ENCODE measurements around the gene SKI.

SKI gene

DNA sequence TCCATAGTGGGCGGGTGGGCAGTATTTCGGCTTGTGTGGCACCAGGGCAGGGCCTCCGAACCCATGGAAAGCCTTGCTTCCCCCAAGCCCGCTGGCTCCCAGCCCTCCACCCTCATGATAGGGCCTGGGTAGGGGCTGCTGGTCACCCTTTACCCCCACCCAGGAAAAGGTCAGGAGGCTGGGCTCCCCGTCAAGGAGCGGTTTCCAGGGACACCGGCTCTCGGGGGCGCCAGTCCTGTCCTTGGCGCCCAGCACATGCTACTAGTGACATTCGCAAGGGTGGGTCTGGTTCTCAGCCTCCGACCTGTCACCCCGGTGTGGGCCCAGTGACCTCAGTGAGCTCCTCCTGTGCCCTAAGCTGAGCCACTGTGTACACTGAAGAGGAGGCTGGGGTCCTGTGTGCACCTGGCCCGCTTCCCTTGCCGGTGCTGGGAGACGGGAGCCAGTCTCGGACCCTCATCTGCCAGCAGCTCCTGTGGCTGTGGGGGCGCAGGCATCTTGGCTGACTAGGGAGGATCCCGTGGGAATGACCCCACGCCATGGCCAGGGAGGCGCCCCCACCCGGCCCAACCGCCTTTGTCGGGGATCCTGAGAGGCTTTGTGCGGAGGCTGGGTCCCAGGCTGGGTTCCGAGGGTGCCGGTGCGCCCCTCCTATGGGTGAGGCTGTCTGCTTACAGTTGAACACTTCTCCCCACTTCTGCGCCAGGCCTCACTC lies 54.6 kb downstream of the SKI start:
- no peak overlapping the region for H3K9ac ChIP-seq (ENCODE audit: low read length)
- no peak overlapping the region for H2AFZ ChIP-seq (ENCODE audit: low read length)
- H3K9me3 ChIP-seq (replicated peaks; ENCODE audit: insufficient read depth, low read length), result no peaks in the 10 kb centered on the region
- H4K20me1 ChIP-seq (ENCODE audit: insufficient read depth, low read length), result no peaks in the 10 kb centered on the region
- TF ChIP-seq EZH2 (optimal IDR thresholded peaks at IDR 0.05; ENCODE audit: low read depth, low read length), result no peak
- TF ChIP-seq, protein P1, sequence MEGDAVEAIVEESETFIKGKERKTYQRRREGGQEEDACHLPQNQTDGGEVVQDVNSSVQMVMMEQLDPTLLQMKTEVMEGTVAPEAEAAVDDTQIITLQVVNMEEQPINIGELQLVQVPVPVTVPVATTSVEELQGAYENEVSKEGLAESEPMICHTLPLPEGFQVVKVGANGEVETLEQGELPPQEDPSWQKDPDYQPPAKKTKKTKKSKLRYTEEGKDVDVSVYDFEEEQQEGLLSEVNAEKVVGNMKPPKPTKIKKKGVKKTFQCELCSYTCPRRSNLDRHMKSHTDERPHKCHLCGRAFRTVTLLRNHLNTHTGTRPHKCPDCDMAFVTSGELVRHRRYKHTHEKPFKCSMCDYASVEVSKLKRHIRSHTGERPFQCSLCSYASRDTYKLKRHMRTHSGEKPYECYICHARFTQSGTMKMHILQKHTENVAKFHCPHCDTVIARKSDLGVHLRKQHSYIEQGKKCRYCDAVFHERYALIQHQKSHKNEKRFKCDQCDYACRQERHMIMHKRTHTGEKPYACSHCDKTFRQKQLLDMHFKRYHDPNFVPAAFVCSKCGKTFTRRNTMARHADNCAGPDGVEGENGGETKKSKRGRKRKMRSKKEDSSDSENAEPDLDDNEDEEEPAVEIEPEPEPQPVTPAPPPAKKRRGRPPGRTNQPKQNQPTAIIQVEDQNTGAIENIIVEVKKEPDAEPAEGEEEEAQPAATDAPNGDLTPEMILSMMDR (IDR thresholded peaks at IDR 0.05; ENCODE audit: low read length), result no peak
- TF ChIP-seq EZH2phosphoT487 (IDR thresholded peaks at IDR 0.05; ENCODE audit: low read length), result no peak
- no peak overlapping the region for H3K4me3 ChIP-seq (ENCODE audit: low read length)
- no peak for DNase-seq
- no peak overlapping the region for H3K27ac ChIP-seq (ENCODE audit: low read length)
- no peaks in the 10 kb centered on the region for H3K4me1 ChIP-seq (ENCODE audit: low read length)
- H3K27me3 ChIP-seq (replicated peaks; ENCODE audit: insufficient read depth, low read length), result no peaks in the 10 kb centered on the region
- H3F3A ChIP-seq (ENCODE audit: insufficient read depth, low read length), result no peaks in the 10 kb centered on the region
- no peak overlapping the region for H3K4me2 ChIP-seq (ENCODE audit: low read depth, low read length)
- no peaks in the 10 kb centered on the region for H3K9me2 ChIP-seq (replicated peaks; ENCODE audit: insufficient read depth, low read length)
- no peaks in the 10 kb centered on the region for H3K79me2 ChIP-seq (ENCODE audit: low read length)
- H3K36me3 ChIP-seq (replicated peaks; ENCODE audit: insufficient read depth, low read length), result no peaks in the 10 kb centered on the region

DNA sequence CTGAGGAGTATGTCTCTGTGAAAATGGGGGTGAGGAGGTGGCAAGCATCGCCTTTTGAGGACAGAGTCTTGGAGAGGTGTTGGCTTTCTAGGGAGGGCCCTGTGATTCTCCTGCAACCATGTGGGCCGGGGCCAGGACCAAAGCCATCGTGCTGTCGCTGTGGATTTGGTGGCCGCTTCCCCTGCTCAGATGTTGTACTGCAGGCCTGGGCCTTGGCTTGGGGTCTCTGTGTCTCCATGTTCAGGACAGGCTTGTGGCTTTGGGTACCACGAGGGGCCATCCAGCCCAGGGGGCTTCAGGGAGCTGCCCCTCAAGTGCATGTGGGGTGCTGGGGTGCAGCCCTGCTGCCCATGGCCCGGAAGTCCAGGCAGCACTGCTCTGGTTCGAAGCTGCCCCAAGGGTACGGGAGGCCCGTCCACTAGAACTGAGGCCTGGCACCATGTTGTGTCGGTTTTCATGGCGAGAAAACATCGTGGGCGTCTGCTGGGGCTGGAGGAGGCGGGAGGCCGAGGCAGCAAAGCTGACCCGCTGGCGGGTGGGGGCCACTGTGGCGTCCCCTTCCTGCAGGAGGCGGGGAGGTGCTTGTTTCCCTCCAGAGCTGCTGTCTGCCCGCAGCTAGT lies 55.4 kb downstream of the SKI start:
- H3K79me2 ChIP-seq (ENCODE audit: low read length), result peaks cover 3% of the 10 kb centered on the region
- no peaks in the 10 kb centered on the region for H3K27me3 ChIP-seq (replicated peaks; ENCODE audit: insufficient read depth, low read length)
- no peaks in the 10 kb centered on the region for H3K9me2 ChIP-seq (replicated peaks; ENCODE audit: insufficient read depth, low read length)
- H3K4me3 ChIP-seq (ENCODE audit: low read length), result no peak overlapping the region
- no peaks in the 10 kb centered on the region for H3K9me3 ChIP-seq (replicated peaks; ENCODE audit: insufficient read depth, low read length)
- no peaks in the 10 kb centered on the region for H3K36me3 ChIP-seq (replicated peaks; ENCODE audit: insufficient read depth, low read length)
- no peak overlapping the region for H3K27ac ChIP-seq (ENCODE audit: low read length)
- DNase-seq, result no peak
- H2AFZ ChIP-seq (ENCODE audit: low read length), result no peak overlapping the region
- H3K4me1 ChIP-seq (ENCODE audit: low read length), result no peaks in the 10 kb centered on the region
- TF ChIP-seq, protein P1 (IDR thresholded peaks at IDR 0.05; ENCODE audit: low read length), result no peak
- TF ChIP-seq EZH2 (optimal IDR thresholded peaks at IDR 0.05; ENCODE audit: low read depth, low read length), result no peak
- TF ChIP-seq EZH2phosphoT487 (IDR thresholded peaks at IDR 0.05; ENCODE audit: low read length), result no peak
- H4K20me1 ChIP-seq (ENCODE audit: insufficient read depth, low read length), result no peaks in the 10 kb centered on the region
- H3K4me2 ChIP-seq (ENCODE audit: low read depth, low read length), result no peak overlapping the region
- no peaks in the 10 kb centered on the region for H3F3A ChIP-seq (ENCODE audit: insufficient read depth, low read length)
- no peak overlapping the region for H3K9ac ChIP-seq (ENCODE audit: low read length)

DNA sequence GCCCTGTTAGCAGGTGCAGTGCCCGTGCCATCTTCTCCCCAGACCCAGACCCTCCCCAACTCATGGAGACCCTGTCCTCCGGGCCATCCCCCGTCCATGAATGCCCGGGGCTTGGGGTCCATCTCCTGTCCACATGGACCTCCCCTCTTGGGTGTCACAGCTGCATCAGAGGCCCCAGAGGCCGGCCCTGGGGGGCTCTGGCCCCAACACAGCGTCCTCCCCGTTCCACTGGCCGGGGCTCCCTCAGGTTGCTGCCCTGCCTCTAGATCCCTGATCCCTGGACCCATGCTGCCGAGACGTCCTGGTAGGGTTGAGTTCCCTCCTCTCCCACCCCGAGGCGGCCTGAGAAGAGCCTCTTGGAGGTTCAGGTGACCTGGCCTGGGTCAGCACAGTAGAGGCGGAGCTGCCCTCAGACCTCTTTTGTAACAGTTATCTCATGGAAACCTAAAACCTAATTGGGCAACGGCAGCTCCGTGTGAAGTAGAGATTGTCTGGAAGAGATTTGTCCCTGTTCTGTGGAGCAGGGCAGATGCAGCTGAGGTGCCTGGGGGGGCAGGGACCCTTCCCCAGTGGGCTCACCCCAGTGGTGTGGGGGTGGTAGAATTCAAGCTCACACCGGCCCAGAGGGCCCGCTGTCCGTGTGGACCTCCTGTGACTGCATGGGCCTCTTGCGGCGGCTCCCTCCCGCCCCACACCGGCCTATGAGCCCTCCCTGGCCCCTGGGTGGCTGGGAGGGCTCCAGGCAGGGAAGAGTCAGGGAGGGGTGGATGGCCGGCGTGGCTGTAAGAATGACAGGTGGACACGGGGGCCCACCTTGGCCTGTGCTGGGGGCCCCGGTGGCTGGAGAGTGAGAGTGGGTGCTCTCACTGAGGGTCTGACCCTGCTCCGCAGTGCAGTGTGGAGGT lies 56.1 kb downstream of the SKI start:
- Histone ChIP-seq H3F3A (ENCODE audit: insufficient read depth, low read length) (no peaks in the 10 kb centered on the region), H3K27me3 (replicated peaks; ENCODE audit: insufficient read depth, low read length) (no peaks in the 10 kb centered on the region), H3K79me2 (ENCODE audit: low read length) (peaks cover 6% of the 10 kb centered on the region), H3K27ac (ENCODE audit: low read length) (no peak overlapping the region), H3K4me3 (ENCODE audit: low read length) (no peak overlapping the region), H3K4me2 (ENCODE audit: low read depth, low read length) (no peak overlapping the region), H4K20me1 (ENCODE audit: insufficient read depth, low read length) (no peaks in the 10 kb centered on the region; the same call in 1 of the 2 replicates), H3K9ac (ENCODE audit: low read length) (no peak overlapping the region), H3K9me3 (replicated peaks; ENCODE audit: insufficient read depth, low read length) (no peaks in the 10 kb centered on the region), H3K36me3 (replicated peaks; ENCODE audit: insufficient read depth, low read length) (no peaks in the 10 kb centered on the region), H2AFZ (ENCODE audit: low read length) (no peak overlapping the region), H3K9me2 (replicated peaks; ENCODE audit: insufficient read depth, low read length) (no peaks in the 10 kb centered on the region), H3K4me1 (ENCODE audit: low read length) (no peaks in the 10 kb centered on the region)
- no peak for TF ChIP-seq EZH2 (optimal IDR thresholded peaks at IDR 0.05; ENCODE audit: low read depth, low read length)
- no peak for TF ChIP-seq EZH2phosphoT487 (IDR thresholded peaks at IDR 0.05; ENCODE audit: low read length)
- TF ChIP-seq, protein P1 (IDR thresholded peaks at IDR 0.05; ENCODE audit: low read length), result no peak
- no peak for DNase-seq

All from MM.1S (cell line).